ENCODE measurements around the gene DFFB.

The DFFB gene

GRCh38 chr1:3876716-3877115 is 19.4 kb downstream of the DFFB start:
- DNase-seq, result no peak

GRCh38 chr1:3879099-3879498 is 21.8 kb downstream of the DFFB start:
- DNase-seq, result no peak

- DNase-seq, result no peak
These were observed 22.6 kb downstream of the DFFB start for GRCh38 chr1:3879787-3880428.

GRCh38 chr1:3880429-3881192 is 23.3 kb downstream of the DFFB start:
- DNase-seq, result no peak

GRCh38 chr1:3881193-3881480 is 23.9 kb downstream of the DFFB start:
- DNase-seq, result no peak

- DNase-seq, result no peak
These were observed 26.1 kb downstream of the DFFB start for GRCh38 chr1:3883194-3883925.

GRCh38 chr1:3884966-3885365 is 27.7 kb downstream of the DFFB start:
- no peak for DNase-seq

GRCh38 chr1:3885611-3886010 is 28.3 kb downstream of the DFFB start:
- DNase-seq, result no peak

GRCh38 chr1:3886106-3886670 is 28.9 kb downstream of the DFFB start:
- DNase-seq, result no peak

GRCh38 chr1:3886691-3887090 is 29.4 kb downstream of the DFFB start:
- no peak for DNase-seq

GRCh38 chr1:3888301-3888700 is 31.0 kb downstream of the DFFB start:
- no peak for DNase-seq

GRCh38 chr1:3889936-3890335 is 32.7 kb downstream of the DFFB start:
- DNase-seq, result no peak

GRCh38 chr1:3890389-3891328 is 33.4 kb downstream of the DFFB start:
- no peak for DNase-seq

GRCh38 chr1:3891329-3891865 is 34.1 kb downstream of the DFFB start:
- no peak for DNase-seq

- no peak for DNase-seq
These were observed 35.5 kb downstream of the DFFB start for GRCh38 chr1:3892748-3893147.

GRCh38 chr1:3893190-3893589 is 35.9 kb downstream of the DFFB start:
- DNase-seq, result no peak

GRCh38 chr1:3894626-3895278 is 37.5 kb downstream of the DFFB start:
- DNase-seq, result no peak

GRCh38 chr1:3895279-3895950 is 38.1 kb downstream of the DFFB start:
- no peak for DNase-seq

GRCh38 chr1:3895951-3896325 is 38.7 kb downstream of the DFFB start:
- DNase-seq, result no peak

- DNase-seq, result no peak
These were observed 39.2 kb downstream of the DFFB start for GRCh38 chr1:3896396-3897000.

- DNase-seq, result no peak
These were observed 41.1 kb downstream of the DFFB start for GRCh38 chr1:3898475-3898735.

All from NCI-H2029 treated with DMSO at 0.1 percent for 48 hours (cell line).